PC-9 (cell line): ENCODE measurements around the gene HOXD10. TPM values are rescaled to one million over a fixed set of nuclear protein-coding genes. Genes with fewer than 3 reads are reported as not detected.
A peak's percentile ranks its signal among the peaks of the same experiment; 100 is the strongest.

Experiments
- BruUV-seq: library from RNA; stranded (reverse); fragments of 400-500 nt; replicated peaks from 2 replicates; lab custom pipeline; 2021; lab: Mats Ljungman, UMichigan
- CTCF ChIA-PET: fragments of 300-600 bp; sonication (Branson Sonifier 250); formaldehyde crosslinking; loops from one replicate; lab custom pipeline; 2022; ENCODE audit warnings: antibody characterized with exemption; lab: Charles Lee
- POLR2A ChIA-PET: fragments of 300-600 bp; sonication (Branson Sonifier 250); formaldehyde crosslinking; loops from one replicate; lab custom pipeline; 2022; ENCODE audit warnings: antibody characterized with exemption; ENCODE audit not compliant: unreplicated experiment; lab: Charles Lee
- DNase-seq, 2 experiments: peaks; one replicate each; pipeline versions ENCODE4 v3.0.0 to v3.0.0-alpha.2; 2015 to 2022; ENCODE audit warnings: mixed read lengths in 1 of 2
- H2AFZ ChIP-seq: fragments of 200-600 bp; sonication (generic); 2 replicates; pipeline ENCODE4 v1.8.1; 2017; ENCODE audit warnings: antibody characterized with exemption
- H3F3A ChIP-seq: fragments of 200-600 bp; sonication (generic); 2 replicates; pipeline ENCODE4 v1.8.1; 2017; ENCODE audit warnings: antibody characterized with exemption, mild to moderate bottlenecking, low read depth; ENCODE audit not compliant: insufficient read depth
- H3K27ac ChIP-seq: fragments of 200-600 bp; sonication (generic); 2 replicates; pipeline ENCODE4 v1.6.1; 2016; ENCODE audit warnings: mixed run types
- H3K27me3 ChIP-seq: fragments of 200-600 bp; sonication (generic); 2 replicates; pipeline ENCODE4 v1.6.1; 2016; ENCODE audit warnings: low read depth, mixed run types; ENCODE audit not compliant: insufficient read depth
- H3K36me3 ChIP-seq: fragments of 200-600 bp; sonication (generic); 2 replicates; pipeline ENCODE4 v1.6.1; 2016; ENCODE audit warnings: low read depth, mixed run types
- H3K4me1 ChIP-seq: fragments of 200-600 bp; sonication (generic); replicated peaks from 2 replicates; pipeline ENCODE4 v1.6.1; 2016; ENCODE audit warnings: mixed run types; ENCODE audit not compliant: insufficient read depth
- H3K4me2 ChIP-seq: fragments of 200-600 bp; sonication (generic); 2 replicates; pipeline ENCODE4 v1.6.1; 2017; ENCODE audit warnings: mixed run types
- H3K4me3 ChIP-seq: fragments of 200-600 bp; sonication (generic); 2 replicates; pipeline ENCODE4 v1.6.1; 2016; ENCODE audit warnings: mixed run types
- H3K79me2 ChIP-seq: fragments of 200-600 bp; sonication (generic); 2 replicates; pipeline ENCODE4 v1.6.1; 2017; ENCODE audit warnings: low read depth, mixed run types
- H3K9me2 ChIP-seq: fragments of 200-600 bp; sonication (generic); 2 replicates; pipeline ENCODE4 v1.8.1; 2017; ENCODE audit warnings: mild to moderate bottlenecking; ENCODE audit not compliant: insufficient read depth
- H3K9me3 ChIP-seq: fragments of 200-600 bp; sonication (generic); 2 replicates; pipeline ENCODE4 v1.8.1; 2016; ENCODE audit warnings: low read depth; ENCODE audit not compliant: insufficient read depth
- H4K20me1 ChIP-seq: fragments of 200-600 bp; sonication (generic); 2 replicates; pipeline ENCODE4 v1.8.1; 2017; ENCODE audit not compliant: insufficient read depth
- CTCF ChIP-seq: fragments of 200-600 bp; sonication (generic); conservative IDR thresholded peaks from 2 replicates; pipeline ENCODE4 v1.6.1; 2017; ENCODE audit warnings: mixed run types, antibody characterized with exemption, mild to moderate bottlenecking, moderate library complexity
- EZH2 ChIP-seq: fragments of 200-600 bp; sonication (generic); IDR thresholded peaks from 2 replicates; pipeline ENCODE4 v1.8.0; 2017; ENCODE audit warnings: antibody characterized with exemption, low read depth
- intact Hi-C: fragments of 100-400 bp; cut with micrococcal nuclease; formaldehyde crosslinking; loops from one replicate; pipeline ENCODE4 v1.10.0; 2022; ENCODE audit not compliant: unreplicated experiment
- total RNA-seq: library from RNA; stranded (reverse); gene quantifications from 2 replicates; pipeline ENCODE4 v1.2.3, GENCODE V29; 2021

HOXD10 gene
- total RNA-seq, 1 experiment from 2014 or later, result not detected

DNA sequence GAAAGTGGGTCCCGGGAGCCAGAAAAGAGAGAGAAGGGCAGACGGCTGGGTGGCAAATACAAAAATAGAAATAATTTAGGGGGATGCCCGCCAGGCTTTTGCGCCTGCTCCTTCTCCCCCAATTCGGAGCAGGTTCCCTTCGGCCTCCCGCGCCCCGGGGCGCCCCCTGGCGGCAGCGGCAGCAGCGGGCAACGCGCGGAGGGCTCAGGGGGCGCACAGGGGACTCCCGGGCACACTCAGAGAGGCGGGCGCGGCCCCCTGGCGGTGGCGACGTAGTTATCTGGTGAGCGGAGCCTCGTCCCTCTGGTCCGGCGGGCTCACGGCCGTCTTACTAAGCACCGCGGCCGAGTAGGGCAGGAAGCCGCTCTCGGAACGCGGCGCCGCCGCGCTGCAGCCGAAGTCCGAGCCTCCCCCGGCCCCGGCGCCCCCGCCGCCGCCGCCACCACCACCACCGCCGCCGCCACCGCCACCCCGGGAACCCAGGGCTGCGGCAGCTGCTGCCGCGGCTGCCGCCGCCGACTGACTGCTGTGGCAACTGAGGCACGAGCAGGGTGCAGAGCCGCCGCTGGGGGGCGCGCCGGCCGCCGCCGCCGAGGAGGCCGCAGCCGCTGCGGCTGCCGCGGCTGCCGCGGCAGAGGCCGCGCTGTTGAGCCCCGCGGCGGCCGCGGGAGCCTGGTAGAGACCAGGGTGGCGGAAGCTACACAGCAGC, 36.6 kb upstream of the HOXD10 start:
- H3K4me2 ChIP-seq, result no peak overlapping the region
- H3K27me3 ChIP-seq, result peaks cover 42% of the 10 kb centered on the region
- intact Hi-C loops, result no loop called here
- CTCF ChIA-PET, result no interaction called here
- no peaks in the 10 kb centered on the region; the same call in 1 of the 2 replicates for H3K9me3 ChIP-seq
- H3K36me3 ChIP-seq, result no peaks in the 10 kb centered on the region
- H3F3A ChIP-seq, result no peaks in the 10 kb centered on the region
- no peak overlapping the region for H3K27ac ChIP-seq
- no peaks in the 10 kb centered on the region for H3K79me2 ChIP-seq
- no peak overlapping the region for H2AFZ ChIP-seq
- H4K20me1 ChIP-seq, result no peaks in the 10 kb centered on the region
- no TSS peak for BruUV-seq
- no peak overlapping the region for H3K4me3 ChIP-seq
- H3K9me2 ChIP-seq, result no peaks in the 10 kb centered on the region
- DNase-seq, result no peak
- POLR2A ChIA-PET, result no interaction called here
- TF ChIP-seq CTCF, result peak; percentile 30; the same call in 1 of the 2 replicates
- no peak for TF ChIP-seq EZH2
- H3K4me1 ChIP-seq, result no peaks in the 10 kb centered on the region

DNA sequence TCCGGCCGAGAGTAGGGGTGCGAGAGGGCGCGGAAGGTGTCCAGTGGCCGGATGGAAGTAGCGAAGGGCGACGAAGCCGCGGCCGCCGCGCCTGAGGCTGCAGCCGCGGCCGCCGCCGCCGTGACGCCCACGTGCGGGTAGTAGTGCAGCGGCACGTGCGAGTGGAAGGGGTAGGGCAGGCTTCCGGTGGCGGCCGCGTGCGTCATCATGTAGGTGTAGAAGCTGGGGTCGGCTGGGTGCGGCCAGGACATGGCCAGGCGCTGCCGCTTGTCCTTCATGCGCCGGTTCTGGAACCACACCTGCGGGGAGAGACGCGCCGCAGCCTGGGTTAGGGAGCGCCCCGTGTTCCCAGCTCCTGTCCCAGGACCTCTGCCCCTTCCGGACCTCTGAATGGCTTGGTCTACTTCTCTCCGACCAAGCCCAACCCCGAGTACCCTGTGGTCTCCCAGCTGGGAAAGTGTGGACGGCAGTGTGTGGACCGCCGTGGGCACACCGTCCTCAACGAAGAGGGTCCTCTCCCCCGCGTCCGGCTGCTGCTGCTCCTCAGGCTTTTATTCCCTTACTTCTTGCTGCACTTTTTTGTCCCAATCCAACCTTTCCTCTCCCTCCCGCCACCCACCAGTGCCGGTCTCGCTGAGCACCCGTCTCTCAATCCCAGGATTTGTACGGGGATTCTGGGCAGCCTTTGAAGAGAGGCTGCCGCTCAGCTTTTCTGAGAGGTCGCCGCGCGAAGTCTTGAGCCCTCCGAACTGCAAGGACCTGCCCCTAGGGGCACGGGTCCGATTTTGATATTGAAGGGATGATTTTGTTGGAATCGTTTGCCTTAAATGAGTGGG, 35.8 kb upstream of the HOXD10 start:
- Histone ChIP-seq H4K20me1 (no peaks in the 10 kb centered on the region), H3K9me2 (no peaks in the 10 kb centered on the region), H3K79me2 (no peaks in the 10 kb centered on the region), H3K9me3 (no peaks in the 10 kb centered on the region; the same call in 1 of the 2 replicates), H3K27ac (no peak overlapping the region), H3K4me3 (no peak overlapping the region), H3K4me1 (no peaks in the 10 kb centered on the region), H2AFZ (no peak overlapping the region), H3K4me2 (no peak overlapping the region), H3F3A (no peaks in the 10 kb centered on the region), H3K36me3 (no peaks in the 10 kb centered on the region), H3K27me3 (peaks cover 42% of the 10 kb centered on the region)
- CTCF ChIA-PET, result no interaction called here
- no TSS peak for BruUV-seq
- intact Hi-C loops, result no loop called here
- no peak for DNase-seq
- TF ChIP-seq EZH2 (no peak), CTCF (no peak)
- POLR2A ChIA-PET, result no interaction called here

DNA sequence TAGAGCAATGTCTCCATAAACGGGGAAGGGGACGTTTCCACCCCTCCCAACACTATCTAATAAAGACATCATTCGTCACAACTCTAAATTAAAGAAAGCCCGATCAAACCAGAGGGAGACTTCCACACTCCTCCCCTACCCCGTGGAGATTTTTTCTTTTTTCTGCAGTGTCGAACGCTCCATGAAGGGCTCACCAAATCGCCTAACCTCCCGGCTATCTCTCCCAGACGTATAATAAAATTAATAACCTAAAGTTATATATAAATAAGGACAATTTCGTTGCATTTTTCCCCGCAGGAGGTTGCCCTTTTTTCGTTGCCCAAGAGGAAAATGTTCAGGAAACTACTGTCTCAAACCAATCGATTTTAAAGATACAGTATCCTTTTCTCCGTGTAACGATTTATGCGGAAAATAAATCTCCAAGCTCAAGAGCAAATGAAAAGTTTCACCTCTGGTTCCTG, 35.2 kb upstream of the HOXD10 start:
- CTCF ChIA-PET, result no interaction called here
- Histone ChIP-seq H3F3A (no peaks in the 10 kb centered on the region), H3K4me3 (no peak overlapping the region), H3K27me3 (peaks cover 40% of the 10 kb centered on the region), H4K20me1 (no peaks in the 10 kb centered on the region), H2AFZ (no peak overlapping the region), H3K27ac (no peak overlapping the region), H3K4me1 (no peaks in the 10 kb centered on the region), H3K36me3 (no peaks in the 10 kb centered on the region), H3K79me2 (no peaks in the 10 kb centered on the region), H3K9me2 (no peaks in the 10 kb centered on the region), H3K4me2 (no peak overlapping the region), H3K9me3 (no peaks in the 10 kb centered on the region; the same call in 1 of the 2 replicates)
- no TSS peak for BruUV-seq
- TF ChIP-seq CTCF (no peak), EZH2 (no peak)
- POLR2A ChIA-PET, result no interaction called here
- intact Hi-C loops, result no loop called here
- DNase-seq, result no peak
